GM12878 (cell line): ENCODE results near the gene KDM4C. TPM values are rescaled to one million over a fixed set of nuclear protein-coding genes. Genes with fewer than 3 reads are reported as not detected.

Experiments used
- ATAC-seq: fragments of 200-7000 bp; cut with Tn5 transposase; 3 replicates; pipeline ENCODE4 v1.9.1; 2020; ENCODE audit warnings: mild to moderate bottlenecking, moderate library complexity
- BruUV-seq: library from RNA; stranded (reverse); fragments of 400-500 nt; replicated peaks from 2 replicates; lab custom pipeline; 2021; lab: Mats Ljungman, UMichigan
- CTCF ChIA-PET: fragments of 300-600 bp; sonication (Branson Sonifier 250); formaldehyde crosslinking; extraction: SDS; loops from one replicate; lab custom pipeline; 2021; ENCODE audit warnings: inconsistent platforms; lab: Yijun Ruan, JAX
- POLR2A ChIA-PET: fragments of 350-600 bp; formaldehyde crosslinking; extraction: SDS; loops from one replicate; lab custom pipeline; 2021; ENCODE audit warnings: inconsistent platforms; lab: Charles Lee
- RAD21 ChIA-PET: fragments of 300-600 bp; sonication (Branson Sonifier 250); formaldehyde crosslinking; loops from one replicate; lab custom pipeline; 2023; ENCODE audit warnings: antibody characterized with exemption; ENCODE audit not compliant: unreplicated experiment; lab: Charles Lee
- SMC1A ChIA-PET: fragments of 300-600 bp; sonication (Branson Sonifier 250); formaldehyde crosslinking; loops from one replicate; lab custom pipeline; 2023; ENCODE audit not compliant: unreplicated experiment, uncharacterized antibody; lab: Charles Lee
- DNase-seq: peaks from one replicate; pipeline ENCODE4 v3.0.0-alpha.2; 2011; ENCODE audit warnings: low read depth, low spot score
- FAIRE-seq: peaks from 3 replicates; lab custom pipeline; 2011; peaks lifted over from hg19 to GRCh38; lab: Jason Lieb, UNC
- H2AFZ ChIP-seq: 2 replicates; pipeline ENCODE4 v1.6.0; 2011; ENCODE audit warnings: low read depth, low read length, control low read depth; ENCODE audit not compliant: control insufficient read depth
- H3K27ac ChIP-seq: 2 replicates; pipeline ENCODE4 v1.5.1; 2011; ENCODE audit warnings: control low read depth; ENCODE audit not compliant: control insufficient read depth, insufficient read depth
- H3K27me3 ChIP-seq, 2 experiments: replicated peaks in 1 of 2; 2 replicates each; pipeline versions ENCODE4 v1.6.0 to v1.6.1; 2011; ENCODE audit warnings: low read length in 1 of 2; ENCODE audit not compliant: control insufficient read depth in 2 of 2, insufficient read depth in 2 of 2
- H3K36me3 ChIP-seq, 2 experiments: 2 replicates each; pipeline ENCODE4 v1.5.1; 2011; ENCODE audit warnings: low read length in 1 of 2; ENCODE audit not compliant: control insufficient read depth in 2 of 2, insufficient read depth in 2 of 2
- H3K4me1 ChIP-seq: 2 replicates; pipeline ENCODE4 v1.6.1; 2011; ENCODE audit warnings: mild to moderate bottlenecking, low read length, moderate library complexity, mixed read lengths; ENCODE audit not compliant: control insufficient read depth, insufficient read depth
- H3K4me2 ChIP-seq: 2 replicates; pipeline ENCODE4 v1.6.0; 2011; ENCODE audit warnings: control low read depth; ENCODE audit not compliant: control insufficient read depth, insufficient read depth
- H3K4me3 ChIP-seq: fragments of 200-600 bp; sonication (generic); 2 replicates; pipeline ENCODE4 v1.5.1; 2016
- H3K79me2 ChIP-seq: 2 replicates; pipeline ENCODE4 v1.6.0; 2011; ENCODE audit warnings: low read length; ENCODE audit not compliant: control insufficient read depth, insufficient read depth
- H3K9ac ChIP-seq: 2 replicates; pipeline ENCODE4 v1.8.0; 2011; ENCODE audit warnings: low read length, control low read depth, mixed read lengths; ENCODE audit not compliant: control insufficient read depth, insufficient read depth
- H3K9me3 ChIP-seq: replicated peaks from 3 replicates; pipeline ENCODE4 v1.5.1; 2011; ENCODE audit warnings: mild to moderate bottlenecking, low read length; ENCODE audit not compliant: control insufficient read depth, insufficient read depth
- H4K20me1 ChIP-seq: 2 replicates; pipeline ENCODE4 v1.6.0; 2011; ENCODE audit not compliant: control insufficient read depth, insufficient read depth
- BCL11A ChIP-seq: IDR thresholded peaks from 2 replicates; pipeline ENCODE4 v1.6.1; 2011; ENCODE audit warnings: low read depth, low read length
- CBX3 ChIP-seq: fragments of 200-600 bp; sonication (generic); IDR thresholded peaks from 2 replicates; pipeline ENCODE4 v1.6.1; 2016; ENCODE audit warnings: low read depth, borderline replicate concordance
- CREB1 ChIP-seq: IDR thresholded peaks from 2 replicates; pipeline ENCODE4 v1.6.1; 2012; ENCODE audit warnings: low read depth, mild to moderate bottlenecking, inconsistent platforms
- ETV6 ChIP-seq, 2 experiments: fragments of 450-650 bp in 1 of 2; IDR thresholded peaks in 1 of 2; conservative IDR thresholded peaks in 1 of 2; 2 replicates each; pipeline ENCODE4 v1.6.1; 2014; ENCODE audit warnings: antibody characterized with exemption in 1 of 2, borderline replicate concordance in 1 of 2, low read depth in 1 of 2, mild to moderate bottlenecking in 1 of 2, moderate library complexity in 1 of 2
- HCFC1 ChIP-seq: fragments of 150-350 bp; IDR thresholded peaks from 2 replicates; pipeline ENCODE4 v1.6.1; 2014; ENCODE audit warnings: low read length
- KAT2A ChIP-seq: conservative IDR thresholded peaks from 2 replicates; pipeline ENCODE4 v1.6.1; 2011; ENCODE audit warnings: low read depth, low read length; ENCODE audit not compliant: control insufficient read depth
- LARP7 ChIP-seq: fragments of 450-650 bp; IDR thresholded peaks from 2 replicates; pipeline ENCODE4 v1.6.1; 2017; ENCODE audit warnings: mild to moderate bottlenecking
- RCOR1 ChIP-seq: conservative IDR thresholded peaks from 2 replicates; pipeline ENCODE4 v1.6.1; 2012; ENCODE audit warnings: low read depth, low read length, improper control_type of control experiment
- RELB ChIP-seq: fragments of 450-650 bp; IDR thresholded peaks from 2 replicates; pipeline ENCODE4 v1.6.1; 2017; ENCODE audit warnings: low read depth, mild to moderate bottlenecking, moderate library complexity
- RUNX3 ChIP-seq: IDR thresholded peaks from 2 replicates; pipeline ENCODE4 v1.6.1; 2012; ENCODE audit warnings: low read length, inconsistent platforms
- ZNF622 ChIP-seq: fragments of 450-650 bp; IDR thresholded peaks from 2 replicates; pipeline ENCODE4 v1.6.1; 2017; ENCODE audit warnings: mild to moderate bottlenecking, inconsistent platforms
- WGBS: methylation state at CpG from one replicate; pipeline ENCODE4 v1.1.6; 2016; ENCODE audit warnings: low lambda C conversion rate; ENCODE audit not compliant: insufficient replicate concordance, insufficient coverage; ENCODE audit errors: missing lambda C conversion rate; 5-methylcytosine and 5-hydroxymethylcytosine counted together
- in situ Hi-C: fragments of 300-500 bp; cut with MboI; formaldehyde crosslinking; loops from 9 replicates; pipeline ENCODE4 v1.14.3; 2018; ENCODE audit warnings: mixed read lengths
- intact Hi-C: fragments of 100-400 bp; cut with micrococcal nuclease; formaldehyde crosslinking; loops from one replicate; pipeline ENCODE4 v1.14.2; 2022; ENCODE audit not compliant: unreplicated experiment
- polyA plus RNA-seq, 11 experiments: library from polyadenylated mRNA; depleted of rRNA in 4 of 11; unstranded in 6 of 11; stranded (reverse) in 5 of 11; fragments of >200 nt; fragmentation: Nextera tagmentation in 4 of 11; fragmentation: Illumina TruSeq in 1 of 11; extraction: Ambion mirVana in 4 of 11; extraction: Trizol in 1 of 11; gene quantifications; 1 replicate in 1 of 11; 2 replicates in 10 of 11; pipeline versions ENCODE4 v1.2.1 to v1.2.3, GENCODE V29; 2011 to 2016; ENCODE audit warnings: inconsistent platforms in 2 of 11, missing spikeins in 2 of 11, low read depth in 1 of 11
- total RNA-seq, 4 experiments: library from RNA; depleted of rRNA in 3 of 4; stranded (reverse); fragments of >200 nt in 3 of 4; fragmentation: Illumina TruSeq in 1 of 4; extraction: Trizol in 1 of 4; gene quantifications; 2 replicates each; pipeline versions ENCODE4 v1.2.1 to v1.2.3, GENCODE V29; 2013 to 2021
- TF ChIP-seq, protein P1 (sequence below): IDR thresholded peaks from 2 replicates; pipeline ENCODE4 v1.6.1; 2012; ENCODE audit warnings: low read depth, low read length, improper control_type of control experiment

KDM4C gene
- total and polyA plus RNA-seq, 10 of the 15 experiments (the other 5 are each of a cell fraction or from before 2014, with no cell fraction given) = 6.8 to 41.2 (median 20.1) TPM

- intact Hi-C loops (no loop called here), in situ Hi-C loops (no loop called here)
- H4K20me1 ChIP-seq = no peaks in the 10 kb centered on the region
- H3K9ac ChIP-seq = no peak overlapping the region
- peak; percentile 35 for ATAC-seq
- no peak overlapping the region for H2AFZ ChIP-seq
- 0 out of 2 replicates have a peak overlapping the region, but pooled peaks have one; percentile 18 for H3K27ac ChIP-seq
- FAIRE-seq = no peak
- CTCF ChIA-PET = interaction anchor here (1.1 kb wide), 1 partner anchor 16 kb away, joined by 4 read pairs; no protein-coding TSS in a partner anchor
- TF ChIP-seq HCFC1 = no peak
- TF ChIP-seq ZNF622 = no peak
- no peak for TF ChIP-seq RCOR1
- no peak for TF ChIP-seq RELB
- TF ChIP-seq CREB1 = no peak
- TF ChIP-seq ETV6 (conservative IDR thresholded peaks at IDR 0.05 in 1 of 2, IDR thresholded peaks at IDR 0.05 in 1 of 2; ENCODE audit: borderline replicate concordance in 1 of 2, low read depth in 1 of 2) = no peak
- no peak for TF ChIP-seq RUNX3
- TF ChIP-seq, protein P1, sequence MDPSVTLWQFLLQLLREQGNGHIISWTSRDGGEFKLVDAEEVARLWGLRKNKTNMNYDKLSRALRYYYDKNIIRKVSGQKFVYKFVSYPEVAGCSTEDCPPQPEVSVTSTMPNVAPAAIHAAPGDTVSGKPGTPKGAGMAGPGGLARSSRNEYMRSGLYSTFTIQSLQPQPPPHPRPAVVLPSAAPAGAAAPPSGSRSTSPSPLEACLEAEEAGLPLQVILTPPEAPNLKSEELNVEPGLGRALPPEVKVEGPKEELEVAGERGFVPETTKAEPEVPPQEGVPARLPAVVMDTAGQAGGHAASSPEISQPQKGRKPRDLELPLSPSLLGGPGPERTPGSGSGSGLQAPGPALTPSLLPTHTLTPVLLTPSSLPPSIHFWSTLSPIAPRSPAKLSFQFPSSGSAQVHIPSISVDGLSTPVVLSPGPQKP = no peak
- TF ChIP-seq KAT2A = no peak
- TF ChIP-seq BCL11A = no peak
- no peak for TF ChIP-seq CBX3
- TF ChIP-seq LARP7 = no peak
- TF ChIP-seq, all 136 proteins: peak for 0
- Histone ChIP-seq H3K9me3 (no peaks in the 10 kb centered on the region), H3K36me3 (no peaks in the 10 kb centered on the region), H3K4me2 (peak overlapping the region; percentile 44; the same call in 1 of the 2 replicates), H3K4me3 (no peak overlapping the region), H3K4me1 (peaks cover 16% of the 10 kb centered on the region), H3K79me2 (no peaks in the 10 kb centered on the region), H3K27me3 (no peaks in the 10 kb centered on the region)
- no TSS peak for BruUV-seq
- POLR2A ChIA-PET = no interaction called here
- WGBS = 47% methylated on average over 2 of the region's 2 CpGs
- DNase-seq = no peak
- SMC1A ChIA-PET = interaction anchor here (0.6 to 1.1 kb wide), 4 partner anchors 10 to 88 kb away, joined by 3 to 5 read pairs (median 3); no protein-coding TSS in a partner anchor
- RAD21 ChIA-PET = no interaction called here
These were observed 215.3 kb downstream of the KDM4C start for GRCh38 chr9:6973089-6973488.
